GM12892 (cell line): Measurements from ENCODE around the gene ZNF440.
"Not testable (repeated sequence)": the region's sequence is repeated elsewhere in the genome, so short reads cannot be mapped to it uniquely, and the experiment has no call there.

ENCODE experiments used
- DNase-seq: peaks from one replicate; pipeline ENCODE4 v3.0.0; 2011; ENCODE audit not compliant: insufficient read length
- FAIRE-seq: peaks from 2 replicates; lab custom pipeline; 2011; peaks lifted over from hg19 to GRCh38; lab: Jason Lieb, UNC
- POLR2A ChIP-seq: IDR thresholded peaks from 2 replicates; pipeline ENCODE4 v1.6.1; 2011; ENCODE audit warnings: low read depth, low read length, control low read depth
- POLR2AphosphoS5 ChIP-seq: IDR thresholded peaks from 2 replicates; pipeline ENCODE4 v1.6.1; 2011; ENCODE audit warnings: low read depth, low read length, control low read depth
- TAF1 ChIP-seq: IDR thresholded peaks from 2 replicates; pipeline ENCODE4 v1.6.1; 2011; ENCODE audit warnings: low read depth, mild to moderate bottlenecking, control low read depth, low read length, borderline replicate concordance

The ZNF440 gene

GRCh38 chr19:11873762-11874161 is 59.7 kb downstream of the ZNF440 start:
- FAIRE-seq (no peak), DNase-seq (no peak)
- TF ChIP-seq POLR2AphosphoS5 (no peak), TAF1 (no peak), POLR2A (no peak)

- not testable (repeated sequence) for DNase-seq, FAIRE-seq
Measured at GRCh38 chr19:11879687-11880266, 65.7 kb downstream of the ZNF440 start.

- FAIRE-seq, result no peak
Measured at GRCh38 chr19:11880598-11880997, 66.5 kb downstream of the ZNF440 start.

GRCh38 chr19:11881151-11881800 is 67.2 kb downstream of the ZNF440 start:
- FAIRE-seq (peak; percentile 67), DNase-seq (peak; percentile 49)
- no peak for TF ChIP-seq POLR2A
- no peak for TF ChIP-seq POLR2AphosphoS5
- no peak for TF ChIP-seq TAF1

More at GRCh38 chr19:11880598-11880997, 66.5 kb downstream of the ZNF440 start:
- DNase-seq, result no peak
- TF ChIP-seq TAF1 (no peak), POLR2A (no peak)

- FAIRE-seq (no peak), DNase-seq (no peak)
- no peak for TF ChIP-seq POLR2AphosphoS5
- TF ChIP-seq POLR2A, result no peak
- no peak for TF ChIP-seq TAF1
Measured at GRCh38 chr19:11882606-11883005, 68.5 kb downstream of the ZNF440 start.
